ENCODE data around the gene RRP1B.

GRCh38 chr21:43614839-43615238 lies 44.5 kb upstream of the RRP1B start:
- TF ChIP-seq POLR2AphosphoS5 (IDR thresholded peaks at IDR 0.05; ENCODE audit: low read depth), result no peak
- no peak for TF ChIP-seq CTCF (IDR thresholded peaks at IDR 0.05; ENCODE audit: insufficient read depth, low read length)
- TF ChIP-seq REST (IDR thresholded peaks at IDR 0.05; ENCODE audit: insufficient replicate concordance, low read depth), result no peak
